H1 (cell line): ENCODE results near the gene DENND1A. TPM values are rescaled to one million over a fixed set of nuclear protein-coding genes. Genes with fewer than 3 reads are reported as not detected.

Experiments
- CHD7 ChIP-seq: fragments of 300-600 bp; sonication (generic); IDR thresholded peaks from 2 replicates; pipeline ENCODE4 v1.7.1; 2012; ENCODE audit warnings: low read length, moderate library complexity, mild to moderate bottlenecking, inconsistent platforms; ENCODE audit not compliant: insufficient replicate concordance
- EZH2 ChIP-seq: fragments of 200-600 bp; sonication (generic); IDR thresholded peaks from 2 replicates; pipeline ENCODE4 v1.7.1; 2012; ENCODE audit warnings: low read depth, mild to moderate bottlenecking, moderate library complexity, low read length, inconsistent platforms; ENCODE audit not compliant: severe bottlenecking
- polyA plus RNA-seq, 7 experiments: library from polyadenylated mRNA; depleted of rRNA in 3 of 7; stranded (reverse) in 5 of 7; unstranded in 2 of 7; fragments of >200 nt in 5 of 7; fragments of 200-250 nt in 2 of 7; gene quantifications; 1 replicate in 5 of 7; 2 replicates in 1 of 7; 4 replicates in 1 of 7; pipeline versions ENCODE4 v1.2.1 to v1.2.3, GENCODE V29; 2011 to 2013; ENCODE audit warnings: missing spikeins in 2 of 7, mixed read lengths in 2 of 7
- total RNA-seq: library from RNA; stranded (reverse); fragmentation: NEBNext Ultra II Directional; extraction: Animal tissue kit (Norgen Biotek cat#: 25700); gene quantifications from 2 replicates; pipeline ENCODE4 v1.2.1, GENCODE V29; 2021

DENND1A gene
- total and polyA plus RNA-seq, 2 of the 8 experiments (the other 6 are each of a cell fraction or from before 2014, with no cell fraction given) = 24.1 to 26.4 TPM

DNA sequence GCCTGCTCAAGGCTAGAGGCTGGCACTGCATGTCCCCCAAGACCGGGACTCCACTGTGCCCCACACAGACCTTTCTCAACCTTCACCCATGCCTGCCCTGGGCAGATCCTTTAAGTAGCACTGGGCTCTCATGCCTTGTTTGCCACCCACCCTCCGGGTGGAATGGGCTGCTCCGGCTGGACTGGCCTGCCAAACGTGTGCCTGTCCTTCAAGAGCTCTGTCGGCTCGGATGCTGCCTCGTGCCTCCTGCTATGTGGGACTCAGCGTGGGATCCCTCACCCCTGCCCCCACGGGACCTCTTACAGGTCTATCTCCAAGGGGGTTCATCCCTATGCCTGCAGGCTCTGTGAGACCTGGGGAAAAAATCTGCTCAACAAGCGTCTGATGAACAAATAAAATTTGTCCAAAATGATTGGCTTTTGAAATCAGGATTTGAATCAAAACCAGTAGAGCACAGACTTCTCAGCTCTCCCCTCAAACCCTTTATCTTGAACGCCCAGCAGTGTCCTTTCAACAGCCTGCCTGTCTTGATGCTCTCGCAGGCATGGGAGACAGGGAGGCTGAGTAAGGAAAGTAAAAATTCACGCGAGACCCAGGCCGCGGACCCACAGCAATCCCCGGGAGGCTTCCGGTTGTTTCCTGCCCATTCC is 517.6 kb downstream of the DENND1A start (continued):
- TF ChIP-seq CHD7 = no peak
- TF ChIP-seq EZH2 = no peak
